Measurements from ENCODE around the gene WARS2. TPM values are rescaled to one million over a fixed set of nuclear protein-coding genes. Genes with fewer than 3 reads are reported as not detected.

WARS2 gene
- total and polyA plus RNA-seq, 2 of the 8 experiments (the other 6 are each of a cell fraction or from before 2014, with no cell fraction given) = 4.3 to 12.9 TPM

GRCh38 chr1:119003413-119004128 is 136.9 kb downstream of the WARS2 start:
- FAIRE-seq (no peak), DNase-seq (ENCODE audit: low read depth in 1 of 2, low spot score in 2 of 2) (no peak)
- Histone ChIP-seq H3K18ac (ENCODE audit: extremely low read depth, low read length) (no peak overlapping the region), H3K36me3 (ENCODE audit: control insufficient read depth in 2 of 4, insufficient read depth in 4 of 4, low read length in 3 of 4) (peaks cover 0 to 5% (median 0%) of the 10 kb centered on the region in 4 experiments; a peak in 1 of 8 replicates), H3K56ac (replicated peaks; ENCODE audit: insufficient read length, low read depth, low read length) (no peak overlapping the region), H4K20me1 (replicated peaks in 1 of 2; ENCODE audit: control insufficient read depth in 1 of 2, insufficient read depth in 2 of 2, low read length in 2 of 2) (peaks cover 5 to 22% of the 10 kb centered on the region in 2 experiments), H3K4me2 (ENCODE audit: insufficient read depth in 1 of 2, low read depth in 2 of 2, low read length in 2 of 2) (no peak overlapping the region), H3K4me1 (replicated peaks in 1 of 4; ENCODE audit: control insufficient read depth in 3 of 4, insufficient read depth in 4 of 4, low read length in 3 of 4) (peaks cover 9 to 44% (median 16%) of the 10 kb centered on the region in 4 experiments), H3K9me3 (ENCODE audit: insufficient read depth in 2 of 2, low read depth in 1 of 2, low read length in 1 of 2) (no peaks in the 10 kb centered on the region), H4K5ac (ENCODE audit: insufficient read length, low read depth, low read length) (no peak overlapping the region), H2AK5ac (ENCODE audit: low read depth, low read length) (no peak overlapping the region), H2AFZ (ENCODE audit: low read length) (no peak overlapping the region), H3K27me3 (replicated peaks in 1 of 4; ENCODE audit: control insufficient read depth in 3 of 4, extremely low read depth in 1 of 4, insufficient read depth in 3 of 4, low read length in 3 of 4) (peaks cover 96 to 100% (median 99%) of the 10 kb centered on the region in 4 experiments), H2BK5ac (ENCODE audit: low read depth, low read length) (no peak overlapping the region), H2BK120ac (replicated peaks; ENCODE audit: low read depth, low read length) (no peak overlapping the region), H3K14ac (ENCODE audit: insufficient read length) (no peak overlapping the region), H2BK12ac (ENCODE audit: low read depth, low read length) (no peak overlapping the region), H3K9ac (replicated peaks in 1 of 4; ENCODE audit: extremely low read depth in 1 of 4, low read depth in 3 of 4, low read length in 3 of 4) (no peak overlapping the region), H4K91ac (replicated peaks; ENCODE audit: insufficient read length, low read length) (no peak overlapping the region), H3K79me1 (ENCODE audit: low read depth, low read length) (no peaks in the 10 kb centered on the region), H4K8ac (ENCODE audit: extremely low read depth, insufficient read depth, low read length) (no peak overlapping the region), H3K23me2 (ENCODE audit: low read depth, low read length) (peaks cover 2% of the 10 kb centered on the region; the same call in 1 of the 2 replicates), H2BK20ac (ENCODE audit: low read length) (no peak overlapping the region), H3K27ac (ENCODE audit: low read depth, low read length) (no peak overlapping the region), H3K79me2 (ENCODE audit: control insufficient read depth in 1 of 2, insufficient read depth in 2 of 2, low read length in 2 of 2) (no peaks in the 10 kb centered on the region), H3K23ac (ENCODE audit: insufficient read length) (no peak overlapping the region), H3K4ac (replicated peaks; ENCODE audit: insufficient read length, low read depth, low read length) (no peak overlapping the region), H2BK15ac (ENCODE audit: low read length) (no peak overlapping the region), H3K4me3 (ENCODE audit: extremely low read depth in 1 of 4, insufficient read depth in 2 of 4, low read depth in 3 of 4, low read length in 4 of 4) (no peak overlapping the region)
- CTCF ChIA-PET (ENCODE audit: partially characterized antibody) = interaction anchor here (0.6 to 5.9 kb wide), 10 partner anchors 10 to 781 kb away, joined by 3 to 35 read pairs (median 4); no protein-coding TSS in a partner anchor
- 71% methylated on average over 14 of the region's 14 CpGs; no CpG with 5 or more reads in 1 of the 2 experiments for WGBS, 2 experiments (ENCODE audit: extremely low coverage in 1 of 2, insufficient coverage in 1 of 2, insufficient read length in 1 of 2, insufficient replicate concordance in 2 of 2, low coverage in 1 of 2, low lambda C conversion rate in 2 of 2, missing lambda C conversion rate in 1 of 2)
- TF ChIP-seq SIRT6 (IDR thresholded peaks at IDR 0.05; ENCODE audit: low read length) (no peak), RNF2 (IDR thresholded peaks at IDR 0.05; ENCODE audit: borderline replicate concordance, low read depth, low read length, missing control alignments, poor library complexity, severe bottlenecking) (peak; percentile 41)
- TF ChIP-seq, protein P1, sequence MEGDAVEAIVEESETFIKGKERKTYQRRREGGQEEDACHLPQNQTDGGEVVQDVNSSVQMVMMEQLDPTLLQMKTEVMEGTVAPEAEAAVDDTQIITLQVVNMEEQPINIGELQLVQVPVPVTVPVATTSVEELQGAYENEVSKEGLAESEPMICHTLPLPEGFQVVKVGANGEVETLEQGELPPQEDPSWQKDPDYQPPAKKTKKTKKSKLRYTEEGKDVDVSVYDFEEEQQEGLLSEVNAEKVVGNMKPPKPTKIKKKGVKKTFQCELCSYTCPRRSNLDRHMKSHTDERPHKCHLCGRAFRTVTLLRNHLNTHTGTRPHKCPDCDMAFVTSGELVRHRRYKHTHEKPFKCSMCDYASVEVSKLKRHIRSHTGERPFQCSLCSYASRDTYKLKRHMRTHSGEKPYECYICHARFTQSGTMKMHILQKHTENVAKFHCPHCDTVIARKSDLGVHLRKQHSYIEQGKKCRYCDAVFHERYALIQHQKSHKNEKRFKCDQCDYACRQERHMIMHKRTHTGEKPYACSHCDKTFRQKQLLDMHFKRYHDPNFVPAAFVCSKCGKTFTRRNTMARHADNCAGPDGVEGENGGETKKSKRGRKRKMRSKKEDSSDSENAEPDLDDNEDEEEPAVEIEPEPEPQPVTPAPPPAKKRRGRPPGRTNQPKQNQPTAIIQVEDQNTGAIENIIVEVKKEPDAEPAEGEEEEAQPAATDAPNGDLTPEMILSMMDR (IDR thresholded peaks at IDR 0.05; ENCODE audit: control extremely low read depth in 1 of 3, insufficient read depth in 1 of 3, low read depth in 1 of 3, low read length in 3 of 3) = peak in 2 of 3 experiments; percentile 40 to 50; a peak in 3 of 4 replicates
- POLR2A ChIA-PET (ENCODE audit: partially characterized antibody) = interaction anchor here (1.0 to 2.3 kb wide), 2 partner anchors 14 to 19 kb away, joined by 3 to 7 read pairs; no protein-coding TSS in a partner anchor

Data from H1 (cell line).